Measurements from ENCODE around the gene ITGB7. TPM values are rescaled to one million over a fixed set of nuclear protein-coding genes. Genes with fewer than 3 reads are reported as not detected.

The ITGB7 gene
- total and polyA plus RNA-seq, 10 donors: 23.9 to 75.5 (median 55.8) TPM

DNA sequence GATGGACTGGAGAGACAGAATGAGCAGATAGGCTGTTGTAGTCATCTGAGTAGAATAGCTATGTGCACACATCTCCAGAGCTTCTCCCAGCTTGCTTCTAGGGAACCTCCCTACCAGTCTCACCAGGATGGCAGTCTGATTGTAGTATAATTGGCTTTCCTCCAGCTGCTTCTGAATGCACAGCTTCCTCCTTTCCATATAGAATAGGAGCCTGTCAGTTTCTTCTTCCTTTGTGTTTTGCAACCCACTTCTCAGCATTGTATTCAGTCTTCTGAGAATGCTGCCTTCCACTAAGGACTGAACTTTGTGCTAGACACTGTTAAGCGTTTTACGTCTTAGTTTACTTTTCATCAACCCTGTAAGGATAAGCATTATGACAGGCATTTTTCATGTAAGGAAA lies 24.1 kb downstream of the ITGB7 start:
- TF ChIP-seq POLR2A (IDR thresholded peaks at IDR 0.05) (no peak), POLR2AphosphoS5 (IDR thresholded peaks at IDR 0.05) (no peak)
- TF ChIP-seq, protein P1, sequence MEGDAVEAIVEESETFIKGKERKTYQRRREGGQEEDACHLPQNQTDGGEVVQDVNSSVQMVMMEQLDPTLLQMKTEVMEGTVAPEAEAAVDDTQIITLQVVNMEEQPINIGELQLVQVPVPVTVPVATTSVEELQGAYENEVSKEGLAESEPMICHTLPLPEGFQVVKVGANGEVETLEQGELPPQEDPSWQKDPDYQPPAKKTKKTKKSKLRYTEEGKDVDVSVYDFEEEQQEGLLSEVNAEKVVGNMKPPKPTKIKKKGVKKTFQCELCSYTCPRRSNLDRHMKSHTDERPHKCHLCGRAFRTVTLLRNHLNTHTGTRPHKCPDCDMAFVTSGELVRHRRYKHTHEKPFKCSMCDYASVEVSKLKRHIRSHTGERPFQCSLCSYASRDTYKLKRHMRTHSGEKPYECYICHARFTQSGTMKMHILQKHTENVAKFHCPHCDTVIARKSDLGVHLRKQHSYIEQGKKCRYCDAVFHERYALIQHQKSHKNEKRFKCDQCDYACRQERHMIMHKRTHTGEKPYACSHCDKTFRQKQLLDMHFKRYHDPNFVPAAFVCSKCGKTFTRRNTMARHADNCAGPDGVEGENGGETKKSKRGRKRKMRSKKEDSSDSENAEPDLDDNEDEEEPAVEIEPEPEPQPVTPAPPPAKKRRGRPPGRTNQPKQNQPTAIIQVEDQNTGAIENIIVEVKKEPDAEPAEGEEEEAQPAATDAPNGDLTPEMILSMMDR (IDR thresholded peaks at IDR 0.05 in 8 of 11, conservative IDR thresholded peaks at IDR 0.05 in 3 of 11): no peak
- WGBS, 5 donors: 38 to 67% (median 57%) methylated on average over 2 of the region's 2 CpGs
- intact Hi-C loops (cut with DNase I; ENCODE audit: low total_unique reads): no loop called here
- H3K27me3 ChIP-seq (replicated peaks in 1 of 7): no peaks in the 10 kb centered on the region
- H3K27ac ChIP-seq: peak overlapping the region in 3 of 8 donors; percentile 11 to 95 (median 21)
- H3K4me3 ChIP-seq: peak overlapping the region in 3 of 8 donors; percentile 6 to 79 (median 6)
- no peak for DNase-seq
- H3K4me1 ChIP-seq: peaks cover 27 to 67% (median 50%) of the 10 kb centered on the region in 6 donors
- H3K9me3 ChIP-seq: no peaks in the 10 kb centered on the region
- H3K36me3 ChIP-seq: peaks cover 0 to 64% (median 55%) of the 10 kb centered on the region in 6 donors

DNA sequence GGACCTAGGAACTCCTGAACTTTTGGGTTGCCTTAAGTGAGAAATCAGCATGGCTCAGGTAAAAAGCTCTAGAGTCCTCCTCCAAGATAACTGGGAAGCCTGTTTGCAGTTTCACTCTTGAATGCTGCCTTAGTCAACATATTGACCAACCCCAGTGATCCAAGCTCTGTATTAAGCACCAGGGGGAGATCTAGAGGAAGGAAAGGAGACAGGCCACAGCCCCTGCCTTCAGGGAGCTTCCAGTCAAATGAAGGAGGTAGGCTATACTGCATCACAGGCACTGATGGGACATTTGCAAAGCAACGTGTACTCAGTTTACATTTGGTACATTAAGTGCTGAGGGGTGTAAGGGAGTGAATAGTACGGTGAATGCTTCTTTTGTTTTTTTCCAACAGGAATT lies 25.1 kb downstream of the ITGB7 start:
- Histone ChIP-seq H3K9me3 (no peaks in the 10 kb centered on the region), H3K4me3 (peak overlapping the region in 7 of 8 donors; percentile 67 to 91 (median 79)), H3K36me3 (peaks cover 0 to 54% (median 45%) of the 10 kb centered on the region in 6 donors), H3K4me1 (peaks cover 27 to 67% (median 50%) of the 10 kb centered on the region in 6 donors), H3K27me3 (replicated peaks in 1 of 7) (no peaks in the 10 kb centered on the region), H3K27ac (peak overlapping the region in 5 of 8 donors; percentile 93 to 97 (median 95))
- TF ChIP-seq, protein P1 (IDR thresholded peaks at IDR 0.05 in 8 of 11, conservative IDR thresholded peaks at IDR 0.05 in 3 of 11): no peak
- TF ChIP-seq POLR2AphosphoS5 (IDR thresholded peaks at IDR 0.05) (no peak), POLR2A (IDR thresholded peaks at IDR 0.05) (no peak)
- WGBS, 5 donors: 63 to 89% (median 83%) methylated on average over 2 of the region's 2 CpGs
- DNase-seq: no peak
- intact Hi-C loops (cut with DNase I; ENCODE audit: low total_unique reads): no loop called here

DNA sequence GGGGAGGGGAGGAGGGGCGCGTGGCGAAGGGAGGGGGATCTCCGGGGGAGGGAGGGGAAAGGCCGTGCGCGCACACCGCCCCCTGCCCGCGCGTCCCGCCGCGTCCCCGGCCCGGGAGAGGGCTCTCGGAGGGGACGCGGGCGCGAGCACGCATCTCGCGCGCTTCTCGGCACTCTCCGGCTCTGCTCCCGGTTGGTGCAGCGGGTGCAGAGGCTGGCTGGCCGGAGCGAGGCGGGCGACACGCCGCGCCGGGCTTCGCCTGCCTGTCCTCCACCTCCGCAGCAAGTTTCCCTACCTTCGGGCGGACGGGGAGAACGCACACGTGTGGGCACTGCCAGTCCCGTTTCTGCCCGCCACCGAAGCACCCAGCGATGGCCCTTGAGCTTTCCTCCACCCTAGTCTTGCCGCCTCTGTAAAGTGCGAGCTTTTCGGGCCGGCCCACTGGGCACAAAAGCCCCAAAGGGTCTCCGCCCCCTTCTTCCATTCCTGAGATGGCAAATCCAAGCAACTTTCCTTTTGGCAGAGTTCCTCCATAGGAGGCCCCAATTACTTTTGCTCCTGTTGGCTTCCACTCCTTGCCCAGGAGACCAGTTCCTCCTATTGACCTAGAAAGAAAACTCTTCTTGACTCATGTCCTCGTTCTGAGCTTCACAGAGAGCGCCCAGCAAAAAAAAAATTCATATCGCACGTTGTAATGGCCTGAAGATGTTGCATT lies 26.0 kb downstream of the ITGB7 start:
- 2 to 5% (median 2%) methylated on average over 29 to 56 of the region's 57 CpGs for WGBS, 5 donors
- TF ChIP-seq, protein P1 (IDR thresholded peaks at IDR 0.05 in 8 of 11, conservative IDR thresholded peaks at IDR 0.05 in 3 of 11): peak in 4 of 11 experiments; percentile 27 to 54 (median 29)
- TF ChIP-seq POLR2AphosphoS5 (IDR thresholded peaks at IDR 0.05) (no peak), POLR2A (IDR thresholded peaks at IDR 0.05) (no peak)
- peaks cover 27 to 64% (median 47%) of the 10 kb centered on the region in 6 donors for H3K4me1 ChIP-seq
- peak overlapping the region; percentile 92 to 97 (median 94) for H3K27ac ChIP-seq
- H3K9me3 ChIP-seq: no peaks in the 10 kb centered on the region
- DNase-seq: peak; percentile 95
- no peaks in the 10 kb centered on the region for H3K27me3 ChIP-seq (replicated peaks in 1 of 7)
- peaks cover 0 to 45% (median 37%) of the 10 kb centered on the region in 6 donors for H3K36me3 ChIP-seq
- intact Hi-C loops (cut with DNase I; ENCODE audit: low total_unique reads): no loop called here
- peak overlapping the region; percentile 39 to 91 (median 78) for H3K4me3 ChIP-seq

DNA sequence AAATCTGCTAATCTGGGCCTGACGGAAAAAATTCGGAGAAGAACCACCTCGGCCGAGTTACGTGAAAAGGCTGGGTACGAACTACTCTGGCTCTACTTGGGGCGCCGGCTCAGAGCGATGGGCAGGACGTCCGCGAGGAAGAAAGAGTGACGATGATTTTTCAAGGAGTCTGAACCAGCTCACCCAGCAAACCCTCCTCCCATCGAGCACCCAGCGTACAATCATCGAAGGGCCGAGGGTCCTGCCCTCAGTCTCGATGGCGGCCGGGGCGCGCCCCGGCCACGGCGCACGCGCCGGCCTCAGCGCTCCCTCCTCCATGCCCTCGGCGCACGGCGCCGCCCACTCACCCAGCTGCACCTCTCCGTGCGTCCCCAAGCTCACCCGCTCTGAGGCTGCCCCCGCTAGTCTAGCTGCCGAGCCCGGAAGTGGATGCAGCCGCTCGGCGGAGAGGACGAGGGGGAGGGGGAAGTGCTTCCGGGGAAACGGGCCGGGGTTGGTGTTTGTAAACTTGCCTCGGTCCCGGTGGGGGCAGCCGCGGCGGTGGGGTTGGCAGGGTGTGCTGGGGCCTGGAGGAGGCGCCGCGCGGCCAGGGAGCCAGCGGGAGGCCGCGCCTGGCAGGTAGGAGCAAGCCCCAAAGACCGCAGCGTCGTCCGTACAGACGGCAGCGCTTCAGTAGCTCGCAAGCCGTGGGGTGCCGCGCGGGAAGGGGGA lies 26.7 kb downstream of the ITGB7 start, which contains the start of the genes CSAD and ZNF740:
TSS of gene CSAD (minus strand) at position 706 of the 711 bp plus-strand sequence. CDS start 7,455 bp downstream, outside the sequence.
TSS of gene ZNF740 (plus strand) at position 503 of the 711 bp plus-strand sequence. CDS start 1,262 bp downstream, outside the sequence.
- intact Hi-C loops (cut with DNase I; ENCODE audit: low total_unique reads): no loop called here
- Histone ChIP-seq H3K4me3 (peak within 1 kb of the TSS; percentile 39 to 91 (median 78)), H3K9me3 (no peaks in the 10 kb centered on the region), H3K27me3 (replicated peaks in 1 of 7) (no peaks in the 10 kb centered on the region), H3K36me3 (peaks cover 0 to 38% (median 30%) of the 10 kb centered on the region in 6 donors), H3K4me1 (peaks cover 27 to 64% (median 49%) of the 10 kb centered on the region in 6 donors), H3K27ac (peak within 1 kb of the TSS; percentile 92 to 97 (median 94))
- TF ChIP-seq, protein P1 (IDR thresholded peaks at IDR 0.05 in 8 of 11, conservative IDR thresholded peaks at IDR 0.05 in 3 of 11): peak in 2 of 11 experiments; percentile 19 to 39
- TF ChIP-seq POLR2A (IDR thresholded peaks at IDR 0.05) (peak in 2 of 3 donors; percentile 15 to 41), POLR2AphosphoS5 (IDR thresholded peaks at IDR 0.05) (peak; percentile 93 to 96 (median 95))
- 0 to 1% (median 1%) methylated on average over 40 to 70 of the region's 70 CpGs for WGBS, 5 donors
- peak; percentile 100 for DNase-seq
